Measurements from ENCODE around the gene ATP6V1G1. TPM values are rescaled to one million over a fixed set of nuclear protein-coding genes. Genes with fewer than 3 reads are reported as not detected.

ATP6V1G1 gene, protein sequence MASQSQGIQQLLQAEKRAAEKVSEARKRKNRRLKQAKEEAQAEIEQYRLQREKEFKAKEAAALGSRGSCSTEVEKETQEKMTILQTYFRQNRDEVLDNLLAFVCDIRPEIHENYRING
- 112 TPM for total RNA-seq
- long read RNA-seq, transcript ATP6V1G1-201 (3 exons, 1,080 nt), result major isoform, 175 of 177 reads
- long read RNA-seq, partial matches to known transcripts, result 0 of 177 reads
- long read RNA-seq, other reads (novel, unspliced or antisense), result 2 of 177 reads

DNA sequence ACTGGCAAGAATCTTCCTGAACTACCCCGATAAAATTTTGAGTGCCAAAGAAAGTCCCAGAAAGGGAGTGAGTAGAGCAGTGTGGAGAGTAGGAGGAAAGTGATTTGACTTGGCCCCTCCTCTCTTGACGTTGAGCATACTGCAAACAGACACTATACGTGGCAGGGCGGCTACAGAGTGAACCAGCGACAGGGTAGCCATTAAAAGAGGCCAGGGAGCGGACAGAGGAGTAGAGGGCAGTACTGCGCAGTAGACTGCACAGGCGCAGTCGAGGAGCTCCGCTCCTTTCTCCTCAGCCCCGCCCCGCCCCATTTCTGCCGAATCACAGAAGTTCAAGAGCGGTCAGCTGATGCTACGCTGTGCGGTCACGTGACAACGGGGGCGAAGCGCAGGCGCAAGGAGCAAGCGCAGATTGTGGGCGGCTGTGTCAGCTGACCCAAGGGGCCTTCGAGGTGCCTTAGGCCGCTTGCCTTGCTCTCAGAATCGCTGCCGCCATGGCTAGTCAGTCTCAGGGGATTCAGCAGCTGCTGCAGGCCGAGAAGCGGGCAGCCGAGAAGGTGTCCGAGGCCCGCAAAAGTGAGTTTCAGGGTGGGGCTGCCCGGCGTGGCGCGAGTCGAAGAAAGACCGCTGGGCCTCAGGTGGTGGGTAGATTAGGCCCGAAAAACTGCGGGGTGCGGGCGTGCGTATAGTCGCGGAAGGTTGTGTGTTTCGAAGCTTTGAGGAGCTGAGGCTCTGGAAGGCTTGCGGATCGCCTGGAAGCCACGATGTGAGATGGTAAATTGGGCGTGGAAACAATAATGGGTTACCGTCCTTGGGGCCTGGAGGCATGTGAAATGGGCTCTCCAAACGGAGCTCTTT lies at the start of gene ATP6V1G1:
TSS of gene ATP6V1G1 (plus strand) at position 425 of the 858 bp plus-strand sequence. CDS start at position 495, 70 bp downstream.
- no peaks in the 10 kb centered on the region for H3K9me3 ChIP-seq
- TF ChIP-seq, protein P1, sequence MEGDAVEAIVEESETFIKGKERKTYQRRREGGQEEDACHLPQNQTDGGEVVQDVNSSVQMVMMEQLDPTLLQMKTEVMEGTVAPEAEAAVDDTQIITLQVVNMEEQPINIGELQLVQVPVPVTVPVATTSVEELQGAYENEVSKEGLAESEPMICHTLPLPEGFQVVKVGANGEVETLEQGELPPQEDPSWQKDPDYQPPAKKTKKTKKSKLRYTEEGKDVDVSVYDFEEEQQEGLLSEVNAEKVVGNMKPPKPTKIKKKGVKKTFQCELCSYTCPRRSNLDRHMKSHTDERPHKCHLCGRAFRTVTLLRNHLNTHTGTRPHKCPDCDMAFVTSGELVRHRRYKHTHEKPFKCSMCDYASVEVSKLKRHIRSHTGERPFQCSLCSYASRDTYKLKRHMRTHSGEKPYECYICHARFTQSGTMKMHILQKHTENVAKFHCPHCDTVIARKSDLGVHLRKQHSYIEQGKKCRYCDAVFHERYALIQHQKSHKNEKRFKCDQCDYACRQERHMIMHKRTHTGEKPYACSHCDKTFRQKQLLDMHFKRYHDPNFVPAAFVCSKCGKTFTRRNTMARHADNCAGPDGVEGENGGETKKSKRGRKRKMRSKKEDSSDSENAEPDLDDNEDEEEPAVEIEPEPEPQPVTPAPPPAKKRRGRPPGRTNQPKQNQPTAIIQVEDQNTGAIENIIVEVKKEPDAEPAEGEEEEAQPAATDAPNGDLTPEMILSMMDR (IDR thresholded peaks at IDR 0.05), result no peak
- ATAC-seq (peak; percentile 98), DNase-seq (peak; percentile 100)
- peaks cover 37% of the 10 kb centered on the region for H3K4me1 ChIP-seq
- intact Hi-C loops (cut with DNase I), result no loop called here
- peak within 1 kb of the TSS; percentile 96 for H3K4me3 ChIP-seq
- no peaks in the 10 kb centered on the region for H3K27me3 ChIP-seq
- peak within 1 kb of the TSS; percentile 86 for H3K27ac ChIP-seq
- peaks cover 3% of the 10 kb centered on the region for H3K36me3 ChIP-seq

DNA sequence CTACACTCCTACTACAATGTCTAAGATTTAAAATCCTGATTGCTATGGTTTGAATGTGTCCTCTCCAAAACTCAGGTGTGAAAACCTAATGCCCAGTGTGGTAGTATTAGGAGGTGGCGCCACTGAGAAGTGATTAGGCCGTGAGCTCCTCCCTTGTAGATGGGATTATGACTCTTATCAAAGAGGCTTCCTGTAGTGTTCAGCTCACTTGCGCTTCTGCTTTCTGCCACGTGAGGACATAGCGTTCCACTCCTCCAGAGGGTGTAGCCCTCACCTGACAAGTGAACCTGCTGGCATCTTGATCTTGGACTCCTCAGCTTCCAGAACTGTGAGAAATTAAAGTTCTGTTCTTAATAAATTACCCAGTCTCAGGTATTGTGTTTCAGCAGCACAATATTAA lies 49.3 kb upstream of the ATP6V1G1 start:
- intact Hi-C loops (cut with DNase I), result no loop called here
- TF ChIP-seq, protein P1 (IDR thresholded peaks at IDR 0.05), result no peak

DNA sequence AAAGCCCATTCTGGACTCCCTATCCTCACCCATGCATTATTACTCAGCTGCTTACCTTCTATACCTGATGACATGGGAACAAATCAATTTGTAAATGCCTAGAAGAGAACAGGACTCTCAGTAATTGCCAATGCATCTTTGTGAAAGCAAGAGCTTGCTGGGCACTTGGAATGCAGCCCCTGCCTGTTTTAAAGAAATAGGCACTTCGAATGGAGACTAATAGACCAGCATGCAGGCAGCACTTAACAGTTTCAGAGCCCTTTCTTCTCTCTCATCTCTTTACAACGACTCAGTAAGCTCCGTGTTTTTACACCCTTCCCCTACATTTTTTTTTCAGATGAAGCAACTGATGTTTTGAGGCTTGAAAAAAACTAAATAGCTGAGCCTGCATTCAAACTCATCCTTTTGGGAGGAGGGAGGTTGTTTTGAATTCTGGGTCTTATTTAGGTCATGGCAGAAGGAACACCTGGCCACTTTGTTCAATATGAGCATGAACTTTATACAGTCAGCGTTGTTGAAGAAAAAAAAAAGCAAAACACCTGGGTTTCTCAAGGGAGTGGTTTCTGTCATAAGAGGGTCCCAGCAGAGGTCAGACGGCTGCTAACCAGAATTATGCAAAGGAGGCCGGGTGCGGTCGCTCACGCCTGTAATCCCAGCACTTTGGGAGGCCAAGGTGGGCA lies 47.7 kb upstream of the ATP6V1G1 start:
- no peaks in the 10 kb centered on the region for H3K27me3 ChIP-seq
- ATAC-seq (no peak), DNase-seq (no peak)
- intact Hi-C loops (cut with DNase I), result no loop called here
- H3K27ac ChIP-seq, result no peak overlapping the region
- no peaks in the 10 kb centered on the region for H3K36me3 ChIP-seq
- H3K4me1 ChIP-seq, result no peaks in the 10 kb centered on the region
- no peak overlapping the region for H3K4me3 ChIP-seq
- H3K9me3 ChIP-seq, result no peaks in the 10 kb centered on the region
- TF ChIP-seq, protein P1 (IDR thresholded peaks at IDR 0.05), result no peak

More for the DNA sequence above, 49.3 kb upstream of the ATP6V1G1 start:
- DNase-seq (no peak), ATAC-seq (peak; percentile 75)
- H3K4me1 ChIP-seq, result no peaks in the 10 kb centered on the region
- no peaks in the 10 kb centered on the region for H3K27me3 ChIP-seq
- no peaks in the 10 kb centered on the region for H3K9me3 ChIP-seq
- H3K36me3 ChIP-seq, result no peaks in the 10 kb centered on the region
- no peak overlapping the region for H3K27ac ChIP-seq
- no peak overlapping the region for H3K4me3 ChIP-seq

DNA sequence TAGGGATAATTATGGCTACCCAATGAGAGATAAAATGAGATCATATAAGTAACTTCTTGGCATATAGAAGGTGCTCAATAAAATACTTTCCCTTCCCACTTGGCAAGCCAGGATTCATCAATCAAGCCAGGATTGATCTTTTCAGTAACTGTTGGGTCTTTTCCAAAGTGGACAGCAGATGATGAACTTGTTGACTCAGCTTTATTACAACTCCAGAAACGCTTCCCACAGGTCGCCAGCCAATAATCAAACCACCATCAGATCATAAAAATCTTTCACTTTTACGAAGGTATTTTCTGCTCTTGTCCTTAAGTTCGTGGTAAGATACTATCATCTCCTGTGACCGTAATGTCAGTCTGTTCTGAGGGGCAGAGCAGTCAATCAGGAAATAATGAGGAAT lies 42.5 kb upstream of the ATP6V1G1 start:
- no peak overlapping the region for H3K27ac ChIP-seq
- DNase-seq (no peak), ATAC-seq (no peak)
- H3K4me1 ChIP-seq, result no peaks in the 10 kb centered on the region
- intact Hi-C loops (cut with DNase I), result no loop called here
- H3K27me3 ChIP-seq, result no peaks in the 10 kb centered on the region
- H3K36me3 ChIP-seq, result no peaks in the 10 kb centered on the region
- TF ChIP-seq, protein P1 (IDR thresholded peaks at IDR 0.05), result no peak
- H3K4me3 ChIP-seq, result no peak overlapping the region
- no peaks in the 10 kb centered on the region for H3K9me3 ChIP-seq

DNA sequence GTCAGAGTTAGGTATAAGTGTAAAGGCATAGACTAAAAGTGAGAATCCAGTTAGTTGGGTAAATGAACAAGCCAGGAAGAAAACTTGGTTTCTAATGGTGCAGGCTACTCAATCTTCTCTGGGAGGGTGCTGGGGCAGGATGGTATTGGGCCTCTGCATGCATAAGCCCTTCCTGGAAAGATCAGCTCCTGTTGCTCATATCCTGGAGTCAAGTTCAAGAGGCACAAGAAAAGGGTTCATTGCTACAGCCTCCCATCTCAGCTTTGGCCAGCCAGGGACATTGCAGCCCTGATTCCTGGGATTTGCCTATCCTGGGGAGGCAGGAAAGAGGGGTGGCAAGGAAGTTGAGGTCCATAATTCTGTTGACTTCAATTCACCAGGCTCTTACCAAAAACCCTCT lies 40.7 kb upstream of the ATP6V1G1 start:
- no peaks in the 10 kb centered on the region for H3K27me3 ChIP-seq
- no peak for DNase-seq
- TF ChIP-seq, protein P1 (IDR thresholded peaks at IDR 0.05), result no peak
- no peak overlapping the region for H3K4me3 ChIP-seq
- no peak overlapping the region for H3K27ac ChIP-seq
- H3K9me3 ChIP-seq, result no peaks in the 10 kb centered on the region
- intact Hi-C loops (cut with DNase I), result no loop called here
- ATAC-seq, result no peak
- no peaks in the 10 kb centered on the region for H3K4me1 ChIP-seq
- H3K36me3 ChIP-seq, result no peaks in the 10 kb centered on the region

All from upper lobe of right lung (tissue), 1 donor.